NCI-H187 (cell line): ENCODE results near the gene PRKCZ.

Experiments used
- DNase-seq, 2 experiments: peaks; one replicate each; lab custom pipeline; 2025; lab: John Stamatoyannopoulos, UW

Gene PRKCZ

GRCh38 chr1:2067393-2067792 lies 17.2 kb downstream of the PRKCZ start:
- DNase-seq = no peak

- no peak for DNase-seq
Measured at GRCh38 chr1:2067981-2068380, 17.8 kb downstream of the PRKCZ start.

GRCh38 chr1:2068951-2069350 lies 18.7 kb downstream of the PRKCZ start:
- DNase-seq = no peak

- no peak for DNase-seq
Measured at GRCh38 chr1:2070016-2070415, 19.8 kb downstream of the PRKCZ start.

- no peak for DNase-seq
Measured at GRCh38 chr1:2070800-2071530, 20.8 kb downstream of the PRKCZ start.

GRCh38 chr1:2072109-2072806 lies 22.0 kb downstream of the PRKCZ start:
- DNase-seq = no peak

- DNase-seq = no peak
Measured at GRCh38 chr1:2072891-2073290, 22.7 kb downstream of the PRKCZ start.

GRCh38 chr1:2073382-2074230 lies 23.4 kb downstream of the PRKCZ start:
- DNase-seq = no peak

GRCh38 chr1:2074396-2074795 lies 24.2 kb downstream of the PRKCZ start:
- DNase-seq = no peak

- no peak for DNase-seq
Measured at GRCh38 chr1:2074944-2075740, 24.9 kb downstream of the PRKCZ start.

GRCh38 chr1:2076826-2077225 lies 26.6 kb downstream of the PRKCZ start:
- DNase-seq = no peak

GRCh38 chr1:2078170-2078569 lies 28.0 kb downstream of the PRKCZ start:
- DNase-seq = no peak

GRCh38 chr1:2079396-2080085 lies 29.3 kb downstream of the PRKCZ start:
- no peak for DNase-seq

GRCh38 chr1:2080140-2080539 lies 29.9 kb downstream of the PRKCZ start:
- no peak for DNase-seq

- no peak for DNase-seq
Measured at GRCh38 chr1:2080884-2081283, 30.7 kb downstream of the PRKCZ start.

GRCh38 chr1:2081326-2081885 lies 31.2 kb downstream of the PRKCZ start:
- DNase-seq = no peak

GRCh38 chr1:2082064-2082463 lies 31.9 kb downstream of the PRKCZ start:
- no peak for DNase-seq

- no peak for DNase-seq
Measured at GRCh38 chr1:2083666-2084065, 33.5 kb downstream of the PRKCZ start.

GRCh38 chr1:2084306-2084705 lies 34.1 kb downstream of the PRKCZ start:
- DNase-seq = no peak

- DNase-seq = no peak
Measured at GRCh38 chr1:2085080-2085479, 34.9 kb downstream of the PRKCZ start.
